A549 (cell line): ENCODE measurements around the gene GYG2. TPM values are rescaled to one million over a fixed set of nuclear protein-coding genes. Genes with fewer than 3 reads are reported as not detected.
"Not testable (repeated sequence)": the region's sequence is repeated elsewhere in the genome, so short reads cannot be mapped to it uniquely, and the experiment has no call there.

Source experiments
- ATAC-seq, 2 experiments: fragments of 200-7000 bp in 1 of 2; fragments of >200 bp in 1 of 2; cut with Nextera tagmentation in 1 of 2; cut with Tn5 transposase in 1 of 2; 3 replicates each; pipeline versions ENCODE4 v1.8.0 to v1.9.1; 2018 to 2020; ENCODE audit warnings: mild to moderate bottlenecking in 1 of 2, moderate library complexity in 1 of 2
- CTCF ChIA-PET: fragments of 300-600 bp; sonication (Branson Sonifier 250); formaldehyde crosslinking; extraction: SDS; loops from one replicate; lab custom pipeline; 2021; ENCODE audit warnings: antibody characterized with exemption, inconsistent platforms; lab: Yijun Ruan, JAX
- POLR2A ChIA-PET: fragments of 350-600 bp; formaldehyde crosslinking; extraction: SDS; loops from one replicate; lab custom pipeline; 2021; ENCODE audit warnings: antibody characterized with exemption, inconsistent platforms; lab: Yijun Ruan, JAX
- DNase-seq, 2 experiments: peaks; one replicate each; pipeline versions ENCODE4 v3.0.0 to v3.0.0-alpha.2; 2011 to 2016; ENCODE audit warnings: low read depth in 1 of 2, low spot score in 1 of 2
- FAIRE-seq: peaks from 2 replicates; lab custom pipeline; 2011; peaks lifted over from hg19 to GRCh38; lab: Jason Lieb, UNC
- H3K27ac ChIP-seq, 2 experiments: fragments of >200 bp; sonication (Bioruptor Twin); formaldehyde crosslinking; 3 replicates each; pipeline ENCODE4 v1.5.1; 2016 to 2017
- H3K4me1 ChIP-seq: fragments of >200 bp; sonication (Bioruptor Twin); formaldehyde crosslinking; 3 replicates; pipeline ENCODE4 v1.6.1; 2016
- H3K4me2 ChIP-seq: fragments of >200 bp; sonication (Bioruptor Twin); formaldehyde crosslinking; 3 replicates; pipeline ENCODE4 v1.6.1; 2016
- H3K4me3 ChIP-seq: fragments of >200 bp; sonication (Bioruptor Twin); formaldehyde crosslinking; 3 replicates; pipeline ENCODE4 v1.5.1; 2016
- H3K9me3 ChIP-seq: fragments of >200 bp; sonication (Bioruptor Twin); formaldehyde crosslinking; 3 replicates; pipeline ENCODE4 v1.6.1; 2016
- EHMT2 ChIP-seq: fragments of 200-600 bp; sonication (generic); IDR thresholded peaks from 2 replicates; pipeline ENCODE4 v1.6.1; 2016; ENCODE audit warnings: antibody characterized with exemption, low read depth, mild to moderate bottlenecking, moderate library complexity
- EP300 ChIP-seq, 2 experiments: fragments of >200 bp; sonication (Bioruptor Twin); formaldehyde crosslinking; IDR thresholded peaks; 2 replicates in 1 of 2; 3 replicates in 1 of 2; pipeline ENCODE4 v1.6.1; 2016 to 2017
- ESRRA ChIP-seq: fragments of 150-350 bp; IDR thresholded peaks from 2 replicates; pipeline ENCODE4 v1.6.1; 2014; ENCODE audit warnings: mild to moderate bottlenecking, low read length, borderline replicate concordance
- GATA3 ChIP-seq: IDR thresholded peaks from 2 replicates; pipeline ENCODE4 v1.6.1; 2012; ENCODE audit warnings: borderline replicate concordance
- HDAC2 ChIP-seq: fragments of 200-600 bp; sonication (generic); IDR thresholded peaks from 2 replicates; pipeline ENCODE4 v1.6.1; 2016
- HOXA7 ChIP-seq: fragments of 250-450 bp; sonication (Bioruptor Pico); IDR thresholded peaks from 2 replicates; pipeline ENCODE4 v1.5.0; 2020; ENCODE audit warnings: mild to moderate bottlenecking, moderate library complexity
- HOXB13 ChIP-seq: fragments of 250-450 bp; sonication (Bioruptor Pico); IDR thresholded peaks from 2 replicates; pipeline ENCODE4 v1.5.0; 2020; ENCODE audit warnings: low read depth, mild to moderate bottlenecking, moderate library complexity
- JUN ChIP-seq, 2 experiments: fragments of >200 bp; sonication (Bioruptor Twin); formaldehyde crosslinking; IDR thresholded peaks; 2 replicates in 1 of 2; 3 replicates in 1 of 2; pipeline ENCODE4 v1.6.1; 2016 to 2017
- JUNB ChIP-seq: fragments of >200 bp; sonication (Bioruptor Twin); formaldehyde crosslinking; IDR thresholded peaks from 2 replicates; pipeline ENCODE4 v1.6.1; 2016
- KDM5A ChIP-seq: fragments of 200-600 bp; sonication (generic); IDR thresholded peaks from 2 replicates; pipeline ENCODE4 v1.6.1; 2016; ENCODE audit warnings: antibody characterized with exemption, mild to moderate bottlenecking
- NPAS2 ChIP-seq: fragments of 250-450 bp; sonication (Bioruptor Pico); IDR thresholded peaks from 2 replicates; pipeline ENCODE4 v1.8.0; 2022; ENCODE audit warnings: mild to moderate bottlenecking, moderate library complexity, borderline replicate concordance
- POLR2A ChIP-seq: IDR thresholded peaks from 2 replicates; pipeline ENCODE4 v1.6.1; 2012; ENCODE audit warnings: mild to moderate bottlenecking, low read length
- RAD21 ChIP-seq, 2 experiments: fragments of >200 bp in 1 of 2; sonication (Bioruptor Twin) in 1 of 2; formaldehyde crosslinking in 1 of 2; IDR thresholded peaks in 1 of 2; conservative IDR thresholded peaks in 1 of 2; 2 replicates in 1 of 2; 3 replicates in 1 of 2; pipeline ENCODE4 v1.6.1; 2012 to 2018; ENCODE audit warnings: inconsistent platforms in 1 of 2
- SMC3 ChIP-seq: fragments of >200 bp; sonication (Bioruptor Twin); formaldehyde crosslinking; IDR thresholded peaks from 3 replicates; pipeline ENCODE4 v1.6.1; 2018; ENCODE audit warnings: inconsistent platforms
- SREBF2 ChIP-seq: fragments of 450-650 bp; IDR thresholded peaks from 2 replicates; pipeline ENCODE4 v1.6.1; 2014; ENCODE audit warnings: mild to moderate bottlenecking, moderate library complexity
- TP53 ChIP-seq: fragments of 250-450 bp; sonication (Bioruptor Pico); IDR thresholded peaks from 2 replicates; pipeline ENCODE4 v1.5.0; 2021; ENCODE audit warnings: mild to moderate bottlenecking, moderate library complexity
- ZC3H11A ChIP-seq: fragments of 450-650 bp; IDR thresholded peaks from 2 replicates; pipeline ENCODE4 v1.6.1; 2014; ENCODE audit warnings: antibody characterized with exemption, mild to moderate bottlenecking
- ZFP36 ChIP-seq: fragments of 450-650 bp; IDR thresholded peaks from 2 replicates; pipeline ENCODE4 v1.6.1; 2014; ENCODE audit warnings: borderline replicate concordance; ENCODE audit not compliant: partially characterized antibody
- WGBS: methylation state at CpG from one replicate; pipeline ENCODE4 v1.1.6; 2017; ENCODE audit errors: missing lambda C conversion rate; 5-methylcytosine and 5-hydroxymethylcytosine counted together
- polyA plus RNA-seq, 4 experiments: library from polyadenylated mRNA; depleted of rRNA in 3 of 4; stranded (reverse); fragments of >200 nt; fragmentation: RNase III in 1 of 4; extraction: RNeasy Plus Mini Kit Qiagen cat#74134 plus additional on column Dnase treatment in 1 of 4; gene quantifications; 2 replicates in 3 of 4; 3 replicates in 1 of 4; pipeline ENCODE4 v1.2.3, GENCODE V29; 2011 to 2017
- TF ChIP-seq, protein P1 (sequence below): fragments of >200 bp; sonication (Bioruptor Twin); formaldehyde crosslinking; IDR thresholded peaks from 3 replicates; pipeline ENCODE4 v1.5.1; 2016
- TF ChIP-seq, protein P2 (sequence below): IDR thresholded peaks from 2 replicates; pipeline ENCODE4 v1.6.1; 2012
- TF ChIP-seq, protein P3 (sequence below): fragments of >200 bp; sonication (Bioruptor Twin); formaldehyde crosslinking; IDR thresholded peaks from 2 replicates; pipeline ENCODE4 v1.6.1; 2016

Gene GYG2
- polyA plus RNA-seq, 2 of the 4 experiments (the other 2 are of a cell fraction): 12.7 to 14.3 TPM

DNA sequence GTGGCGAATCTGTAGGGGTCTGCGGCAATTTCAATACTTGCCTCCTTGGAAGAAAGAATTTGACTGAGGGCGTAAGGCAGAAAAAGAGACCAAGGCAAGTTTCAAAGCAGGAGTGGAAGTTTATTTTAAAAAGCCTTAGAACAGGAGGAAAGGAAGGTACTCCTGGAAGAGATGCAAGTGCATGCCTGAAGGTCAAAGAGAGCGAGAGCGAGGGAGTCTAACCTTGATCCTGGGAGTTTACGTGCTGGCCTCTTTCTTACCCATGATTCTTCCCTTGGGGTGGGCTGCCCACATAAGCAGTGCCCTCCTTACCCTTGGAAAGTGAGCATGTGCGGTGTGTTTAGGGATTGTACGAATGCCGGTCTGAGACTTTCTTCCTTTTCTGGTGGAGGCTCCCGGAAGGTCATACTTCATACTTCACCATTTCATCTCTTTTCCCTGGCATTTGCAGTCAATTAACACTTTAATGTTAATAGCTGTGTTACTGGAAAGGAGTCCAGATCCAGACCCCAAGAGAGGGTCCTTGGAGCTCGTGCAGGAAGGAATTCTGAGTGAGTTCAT, 60.4 kb downstream of the GYG2 start:
- ATAC-seq: peak; percentile 56 to 58; a peak in 4 of 6 replicates
- DNase-seq: no peak
- WGBS: 54% methylated on average over 11 of the region's 11 CpGs
- Histone ChIP-seq H3K4me3 (peak overlapping the region; percentile 43), H3K4me2 (peak overlapping the region; percentile 91), H3K9me3 (no peaks in the 10 kb centered on the region), H3K27ac (peak overlapping the region; percentile 37 to 66; a peak in 5 of 6 replicates), H3K4me1 (0 out of 3 replicates have a peak, but pooled peaks cover 3% of the 10 kb centered on the region)
- CTCF ChIA-PET: interaction anchor here (0.7 to 1.0 kb wide), 4 partner anchors 11 to 80 kb away, joined by 3 to 5 read pairs (median 3); no protein-coding TSS in a partner anchor
- TF ChIP-seq JUNB: no peak
- TF ChIP-seq POLR2A: no peak
- no peak for TF ChIP-seq KDM5A
- TF ChIP-seq HOXB13: no peak
- TF ChIP-seq ZFP36: no peak
- TF ChIP-seq GATA3: no peak
- TF ChIP-seq, protein P1, sequence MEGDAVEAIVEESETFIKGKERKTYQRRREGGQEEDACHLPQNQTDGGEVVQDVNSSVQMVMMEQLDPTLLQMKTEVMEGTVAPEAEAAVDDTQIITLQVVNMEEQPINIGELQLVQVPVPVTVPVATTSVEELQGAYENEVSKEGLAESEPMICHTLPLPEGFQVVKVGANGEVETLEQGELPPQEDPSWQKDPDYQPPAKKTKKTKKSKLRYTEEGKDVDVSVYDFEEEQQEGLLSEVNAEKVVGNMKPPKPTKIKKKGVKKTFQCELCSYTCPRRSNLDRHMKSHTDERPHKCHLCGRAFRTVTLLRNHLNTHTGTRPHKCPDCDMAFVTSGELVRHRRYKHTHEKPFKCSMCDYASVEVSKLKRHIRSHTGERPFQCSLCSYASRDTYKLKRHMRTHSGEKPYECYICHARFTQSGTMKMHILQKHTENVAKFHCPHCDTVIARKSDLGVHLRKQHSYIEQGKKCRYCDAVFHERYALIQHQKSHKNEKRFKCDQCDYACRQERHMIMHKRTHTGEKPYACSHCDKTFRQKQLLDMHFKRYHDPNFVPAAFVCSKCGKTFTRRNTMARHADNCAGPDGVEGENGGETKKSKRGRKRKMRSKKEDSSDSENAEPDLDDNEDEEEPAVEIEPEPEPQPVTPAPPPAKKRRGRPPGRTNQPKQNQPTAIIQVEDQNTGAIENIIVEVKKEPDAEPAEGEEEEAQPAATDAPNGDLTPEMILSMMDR: no peak
- POLR2A ChIA-PET: no interaction called here
- no peak for FAIRE-seq

DNA sequence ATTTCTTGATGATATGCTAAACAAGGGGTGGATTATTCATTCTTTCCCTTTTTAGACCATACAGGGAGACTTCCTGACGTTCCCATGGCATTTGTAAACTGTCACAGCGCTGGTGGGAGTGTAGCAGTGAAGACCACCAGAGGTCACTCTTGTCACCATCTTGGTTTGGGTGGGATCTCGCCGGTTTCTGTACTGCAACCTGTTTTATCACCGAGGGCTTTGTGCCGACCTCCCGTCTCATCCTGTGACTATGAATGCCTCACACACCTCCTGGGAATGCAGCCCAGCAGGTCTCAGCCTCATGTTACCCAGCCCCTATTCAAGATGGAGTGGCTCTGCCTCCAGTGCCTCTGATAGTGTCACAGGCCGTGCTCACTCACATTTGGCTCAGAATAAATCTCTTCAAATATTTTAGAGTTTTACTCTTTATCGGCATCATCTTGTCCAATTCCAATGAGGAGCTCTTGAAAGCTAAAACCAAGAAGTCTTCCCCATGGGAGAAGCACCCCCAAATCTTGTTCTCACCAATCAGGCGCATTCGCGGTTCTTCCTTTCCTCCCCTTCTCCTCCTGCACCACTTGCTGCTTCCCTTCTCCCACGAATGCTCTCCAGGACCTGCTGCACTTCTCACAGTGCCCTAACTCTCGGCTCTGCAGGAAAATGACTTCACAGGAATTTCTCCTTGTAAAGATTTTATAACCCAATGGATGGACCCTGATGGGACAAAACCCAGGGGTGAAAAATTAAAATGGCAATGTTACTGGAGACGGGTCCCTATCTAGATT, 61.2 kb downstream of the GYG2 start:
- peak; percentile 47 to 87; a peak in 4 of 6 replicates for ATAC-seq
- H3K4me2 ChIP-seq: peak overlapping the region; percentile 91
- POLR2A ChIA-PET, DNase-seq, H3K4me1 ChIP-seq, FAIRE-seq, H3K9me3 ChIP-seq: not testable (repeated sequence)
- 44% methylated on average over 15 of the region's 15 CpGs for WGBS
- peak overlapping the region; percentile 43 for H3K4me3 ChIP-seq
- CTCF ChIA-PET: interaction anchor here (0.7 to 1.0 kb wide), 5 partner anchors 9 to 79 kb away, joined by 3 to 5 read pairs (median 3); no protein-coding TSS in a partner anchor
- H3K27ac ChIP-seq: peak overlapping the region; percentile 37 to 66; a peak in 5 of 6 replicates
- TF ChIP-seq, protein P1: peak; percentile 45; the same call in 2 of the 3 replicates
- TF ChIP-seq SMC3 (peak; percentile 51), RAD21 (conservative IDR thresholded peaks at IDR 0.05 in 1 of 2, IDR thresholded peaks at IDR 0.05 in 1 of 2) (peak; percentile 53 to 54)

DNA sequence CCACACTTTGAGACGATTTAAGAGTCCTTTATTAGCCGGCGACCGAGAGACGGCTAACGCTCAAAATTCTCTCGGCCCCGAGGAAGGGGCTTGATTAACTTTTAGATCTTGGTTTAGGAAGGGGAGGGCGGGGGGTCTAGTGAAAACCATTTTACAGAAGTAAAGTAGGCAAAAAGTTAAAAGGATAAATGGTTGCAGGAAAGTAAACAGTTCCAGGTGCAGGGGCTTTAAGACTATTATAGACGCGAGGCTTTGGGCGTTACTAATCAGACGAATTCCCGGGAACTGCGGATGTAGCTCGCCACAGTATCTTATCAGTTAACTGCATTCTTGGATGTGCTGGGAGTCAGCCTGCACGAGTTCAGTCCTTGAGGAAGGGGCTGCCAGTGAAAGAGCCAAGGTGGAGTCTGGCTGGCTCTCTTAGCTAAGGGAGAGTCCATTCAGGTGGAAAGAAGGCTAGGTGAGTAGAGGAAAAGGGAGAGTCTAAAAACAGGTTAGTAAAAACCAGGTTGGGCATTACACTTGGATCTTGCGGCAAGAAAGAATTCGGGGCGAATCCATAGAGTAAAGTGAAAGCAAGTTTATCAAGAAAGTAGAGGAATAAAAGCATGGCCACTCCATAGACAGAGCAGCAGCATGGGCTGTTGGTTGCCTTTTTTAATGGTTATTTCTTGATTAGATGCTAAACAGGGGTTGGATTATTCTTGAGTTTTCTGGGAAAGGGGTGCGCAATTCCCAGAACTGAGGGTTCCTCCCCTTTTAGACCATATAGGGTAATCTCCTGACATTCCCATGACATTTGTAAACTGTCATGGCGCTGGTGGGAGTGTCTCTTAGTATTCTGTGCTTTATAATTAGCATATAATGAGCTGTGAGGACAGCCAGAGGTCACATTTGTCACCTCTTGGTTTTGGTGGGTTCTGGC, 62.1 kb downstream of the GYG2 start:
- ChIA-PET CTCF (interaction anchor here (0.6 to 0.7 kb wide), 2 partner anchors 10 to 15 kb away, joined by 3 to 5 read pairs; no protein-coding TSS in a partner anchor), POLR2A (interaction anchor here (0.9 kb wide), 1 partner anchor 39 kb away, joined by 3 read pairs; the partner anchor contains the start of gene ARSD)
- DNase-seq, H3K4me3 ChIP-seq, ATAC-seq, H3K4me2 ChIP-seq, FAIRE-seq, H3K9me3 ChIP-seq, H3K27ac ChIP-seq: not testable (repeated sequence)
- whole genome bisulfite sequencing: 85% methylated on average over 20 of the region's 22 CpGs
- H3K4me1 ChIP-seq: peaks cover 16% of the 10 kb centered on the region; the same call in 1 of the 3 replicates

DNA sequence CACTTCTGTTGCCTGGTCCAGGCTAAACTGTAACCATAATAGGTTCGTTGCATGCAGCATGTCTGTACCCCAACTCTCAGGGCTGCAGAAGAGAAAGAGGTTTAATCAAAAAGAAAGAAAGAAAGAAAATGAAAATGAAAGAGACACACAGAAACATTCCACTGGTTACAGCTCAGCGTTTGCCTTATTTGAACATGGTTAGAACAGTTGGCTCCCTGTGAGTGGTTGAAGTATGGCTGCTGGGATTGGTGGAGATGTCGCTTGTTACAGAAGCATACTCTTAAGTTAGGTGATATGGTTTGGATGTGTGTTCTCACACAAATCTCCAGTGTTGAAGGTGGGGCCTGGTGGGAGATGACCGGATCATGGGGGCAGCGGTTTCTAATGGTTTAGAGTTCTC, 64.1 kb downstream of the GYG2 start:
- FAIRE-seq: no peak
- WGBS: 71% methylated on average over 5 of the region's 5 CpGs
- no peak for TF ChIP-seq HDAC2
- TF ChIP-seq JUN (IDR thresholded peaks at IDR 0.05): no peak
- TF ChIP-seq NPAS2 (CRISPR knock-in tag): no peak
- TF ChIP-seq TP53 (CRISPR knock-in tag): no peak
- no peak for TF ChIP-seq KDM5A
- no peak for TF ChIP-seq HOXA7
- no peak for TF ChIP-seq JUNB
- TF ChIP-seq, protein P2, sequence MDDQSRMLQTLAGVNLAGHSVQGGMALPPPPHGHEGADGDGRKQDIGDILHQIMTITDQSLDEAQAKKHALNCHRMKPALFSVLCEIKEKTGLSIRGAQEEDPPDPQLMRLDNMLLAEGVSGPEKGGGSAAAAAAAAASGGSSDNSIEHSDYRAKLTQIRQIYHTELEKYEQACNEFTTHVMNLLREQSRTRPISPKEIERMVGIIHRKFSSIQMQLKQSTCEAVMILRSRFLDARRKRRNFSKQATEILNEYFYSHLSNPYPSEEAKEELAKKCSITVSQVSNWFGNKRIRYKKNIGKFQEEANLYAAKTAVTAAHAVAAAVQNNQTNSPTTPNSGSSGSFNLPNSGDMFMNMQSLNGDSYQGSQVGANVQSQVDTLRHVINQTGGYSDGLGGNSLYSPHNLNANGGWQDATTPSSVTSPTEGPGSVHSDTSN: no peak
- TF ChIP-seq EP300 (IDR thresholded peaks at IDR 0.05): no peak
- no peak for TF ChIP-seq SREBF2
- TF ChIP-seq ESRRA: no peak
- TF ChIP-seq EHMT2: no peak
- TF ChIP-seq, protein P3, sequence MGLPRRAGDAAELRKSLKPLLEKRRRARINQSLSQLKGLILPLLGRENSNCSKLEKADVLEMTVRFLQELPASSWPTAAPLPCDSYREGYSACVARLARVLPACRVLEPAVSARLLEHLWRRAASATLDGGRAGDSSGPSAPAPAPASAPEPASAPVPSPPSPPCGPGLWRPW: no peak
- TF ChIP-seq ZC3H11A: no peak

More for the DNA sequence above, 64.1 kb downstream of the GYG2 start:
- Histone ChIP-seq H3K4me3 (no peak overlapping the region), H3K27ac (no peak overlapping the region), H3K4me2 (no peak overlapping the region), H3K9me3 (no peaks in the 10 kb centered on the region), H3K4me1 (peaks cover 25% of the 10 kb centered on the region)
- ChIA-PET CTCF (no interaction called here), POLR2A (no interaction called here)
- DNase-seq (no peak), ATAC-seq (no peak)
